ENCODE data around the gene COX14. TPM values are rescaled to one million over a fixed set of nuclear protein-coding genes. Genes with fewer than 3 reads are reported as not detected.

The COX14 gene
- total RNA-seq, 1 experiment from 2014 or later, result 84.7 TPM

GRCh38 chr12:50078281-50078680 lies 33.8 kb upstream of the COX14 start:
- Histone ChIP-seq H3K27me3 (ENCODE audit: low read length) (no peaks in the 10 kb centered on the region), H3K4me2 (ENCODE audit: low read length) (no peak overlapping the region), H3F3A (ENCODE audit: low read length, unreplicated experiment) (no peaks in the 10 kb centered on the region), H4K20me1 (ENCODE audit: low read length) (no peaks in the 10 kb centered on the region), H3K9ac (ENCODE audit: low read length) (no peak overlapping the region), H3K79me2 (ENCODE audit: low read length) (no peaks in the 10 kb centered on the region), H3K27ac (ENCODE audit: low read length) (no peak overlapping the region), H3K9me2 (replicated peaks; ENCODE audit: low read length) (no peaks in the 10 kb centered on the region), H3K9me3 (ENCODE audit: low read length) (no peaks in the 10 kb centered on the region), H3K4me3 (ENCODE audit: low read length) (no peak overlapping the region), H3K36me3 (ENCODE audit: low read depth, low read length) (no peaks in the 10 kb centered on the region), H3K4me1 (ENCODE audit: insufficient read depth, low read length) (peaks cover 6% of the 10 kb centered on the region), H2AFZ (ENCODE audit: low read length) (no peak overlapping the region)
- ChIA-PET CTCF (no interaction called here), POLR2A (ENCODE audit: unreplicated experiment) (no interaction called here)
- ATAC-seq (no peak), DNase-seq (no peak)
- BruUV-seq (replicated peaks), result no TSS peak
- intact Hi-C loops (cut with micrococcal nuclease), result loop anchor here (5.0 kb wide), 2 partner anchors 34 to 49 kb away; partner anchors contain the start of gene COX14
- TF ChIP-seq EZH2phosphoT487 (IDR thresholded peaks at IDR 0.05; ENCODE audit: borderline replicate concordance, low read length), result no peak
- no peak for TF ChIP-seq EZH2 (IDR thresholded peaks at IDR 0.05; ENCODE audit: low read length, unreplicated experiment)
- TF ChIP-seq, protein P1, sequence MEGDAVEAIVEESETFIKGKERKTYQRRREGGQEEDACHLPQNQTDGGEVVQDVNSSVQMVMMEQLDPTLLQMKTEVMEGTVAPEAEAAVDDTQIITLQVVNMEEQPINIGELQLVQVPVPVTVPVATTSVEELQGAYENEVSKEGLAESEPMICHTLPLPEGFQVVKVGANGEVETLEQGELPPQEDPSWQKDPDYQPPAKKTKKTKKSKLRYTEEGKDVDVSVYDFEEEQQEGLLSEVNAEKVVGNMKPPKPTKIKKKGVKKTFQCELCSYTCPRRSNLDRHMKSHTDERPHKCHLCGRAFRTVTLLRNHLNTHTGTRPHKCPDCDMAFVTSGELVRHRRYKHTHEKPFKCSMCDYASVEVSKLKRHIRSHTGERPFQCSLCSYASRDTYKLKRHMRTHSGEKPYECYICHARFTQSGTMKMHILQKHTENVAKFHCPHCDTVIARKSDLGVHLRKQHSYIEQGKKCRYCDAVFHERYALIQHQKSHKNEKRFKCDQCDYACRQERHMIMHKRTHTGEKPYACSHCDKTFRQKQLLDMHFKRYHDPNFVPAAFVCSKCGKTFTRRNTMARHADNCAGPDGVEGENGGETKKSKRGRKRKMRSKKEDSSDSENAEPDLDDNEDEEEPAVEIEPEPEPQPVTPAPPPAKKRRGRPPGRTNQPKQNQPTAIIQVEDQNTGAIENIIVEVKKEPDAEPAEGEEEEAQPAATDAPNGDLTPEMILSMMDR (conservative IDR thresholded peaks at IDR 0.05; ENCODE audit: low read depth, low read length), result no peak

DNA sequence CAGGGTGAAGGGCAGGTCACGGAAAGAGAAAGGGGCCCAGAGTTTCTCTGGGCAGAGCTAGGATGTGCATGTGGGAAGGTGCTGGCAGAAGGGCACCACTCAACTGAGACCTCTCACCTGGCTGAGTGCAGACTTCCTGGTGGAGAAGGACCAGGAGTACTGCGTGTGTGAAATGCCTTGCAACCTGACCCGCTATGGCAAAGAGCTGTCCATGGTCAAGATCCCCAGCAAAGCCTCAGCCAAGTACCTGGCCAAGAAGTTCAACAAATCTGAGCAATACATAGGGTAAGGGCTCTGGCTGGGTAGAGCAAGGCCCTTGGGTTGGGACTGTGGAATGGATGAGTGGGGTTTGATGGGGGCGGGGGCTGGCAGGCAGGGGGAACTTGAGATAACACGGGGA lies 32.3 kb upstream of the COX14 start:
- Histone ChIP-seq H3K27me3 (ENCODE audit: low read length) (no peaks in the 10 kb centered on the region), H3K27ac (ENCODE audit: low read length) (no peak overlapping the region), H3K36me3 (ENCODE audit: low read depth, low read length) (no peaks in the 10 kb centered on the region), H3K4me2 (ENCODE audit: low read length) (no peak overlapping the region), H3K9me3 (ENCODE audit: low read length) (no peaks in the 10 kb centered on the region), H3K4me3 (ENCODE audit: low read length) (no peak overlapping the region), H3K4me1 (ENCODE audit: insufficient read depth, low read length) (peaks cover 6% of the 10 kb centered on the region), H2AFZ (ENCODE audit: low read length) (no peak overlapping the region), H3F3A (ENCODE audit: low read length, unreplicated experiment) (no peaks in the 10 kb centered on the region), H4K20me1 (ENCODE audit: low read length) (no peaks in the 10 kb centered on the region), H3K9me2 (replicated peaks; ENCODE audit: low read length) (no peaks in the 10 kb centered on the region), H3K9ac (ENCODE audit: low read length) (no peak overlapping the region), H3K79me2 (ENCODE audit: low read length) (peaks cover 5% of the 10 kb centered on the region; the same call in 1 of the 2 replicates)
- intact Hi-C loops (cut with micrococcal nuclease), result loop anchor here (5.0 to 10.0 kb wide), 3 partner anchors 33 to 235 kb away; partner anchors contain the start of gene COX14
- no peak for DNase-seq
- CTCF ChIA-PET, result no interaction called here
- POLR2A ChIA-PET (ENCODE audit: unreplicated experiment), result no interaction called here
- TF ChIP-seq, protein P1 (conservative IDR thresholded peaks at IDR 0.05; ENCODE audit: low read depth, low read length), result no peak
- TF ChIP-seq EZH2phosphoT487 (IDR thresholded peaks at IDR 0.05; ENCODE audit: borderline replicate concordance, low read length), result no peak
- no peak for TF ChIP-seq EZH2 (IDR thresholded peaks at IDR 0.05; ENCODE audit: low read length, unreplicated experiment)
- no TSS peak for BruUV-seq (replicated peaks)
- no peak for ATAC-seq

DNA sequence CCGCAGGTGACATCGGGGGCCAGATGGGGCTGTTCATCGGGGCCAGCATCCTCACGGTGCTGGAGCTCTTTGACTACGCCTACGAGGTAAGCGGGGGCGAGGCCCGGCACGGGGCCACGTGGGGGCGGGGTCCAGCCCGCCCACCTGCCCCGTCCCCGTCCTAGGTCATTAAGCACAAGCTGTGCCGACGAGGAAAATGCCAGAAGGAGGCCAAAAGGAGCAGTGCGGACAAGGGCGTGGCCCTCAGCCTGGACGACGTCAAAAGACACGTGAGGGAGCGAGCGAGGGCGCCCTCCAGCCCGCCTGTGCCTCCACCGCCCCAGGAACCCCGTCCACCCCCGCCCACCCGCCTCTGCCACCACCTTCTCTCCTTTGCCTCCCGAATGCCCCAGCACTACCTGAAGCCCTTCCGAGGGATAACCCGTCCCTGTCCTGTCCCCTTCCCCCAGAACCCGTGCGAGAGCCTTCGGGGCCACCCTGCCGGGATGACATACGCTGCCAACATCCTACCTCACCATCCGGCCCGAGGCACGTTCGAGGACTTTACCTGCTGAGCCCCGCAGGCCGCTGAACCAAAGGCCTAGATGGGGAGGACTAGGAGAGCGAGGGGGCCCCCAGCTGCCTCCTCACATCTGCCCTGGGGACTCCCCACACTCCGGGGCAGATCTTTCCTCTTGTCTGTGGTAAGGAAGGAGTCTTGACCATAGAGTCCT lies 30.8 kb upstream of the COX14 start:
- Histone ChIP-seq H3K9me2 (replicated peaks; ENCODE audit: low read length) (no peaks in the 10 kb centered on the region), H3K4me3 (ENCODE audit: low read length) (no peak overlapping the region), H3K9ac (ENCODE audit: low read length) (no peak overlapping the region), H3K79me2 (ENCODE audit: low read length) (peaks cover 14% of the 10 kb centered on the region), H3K27ac (ENCODE audit: low read length) (no peak overlapping the region), H3K9me3 (ENCODE audit: low read length) (no peaks in the 10 kb centered on the region), H4K20me1 (ENCODE audit: low read length) (no peaks in the 10 kb centered on the region), H2AFZ (ENCODE audit: low read length) (no peak overlapping the region), H3K4me1 (ENCODE audit: insufficient read depth, low read length) (peaks cover 5% of the 10 kb centered on the region), H3K36me3 (ENCODE audit: low read depth, low read length) (no peaks in the 10 kb centered on the region), H3K27me3 (ENCODE audit: low read length) (no peaks in the 10 kb centered on the region), H3K4me2 (ENCODE audit: low read length) (no peak overlapping the region), H3F3A (ENCODE audit: low read length, unreplicated experiment) (peaks cover 4% of the 10 kb centered on the region)
- ChIA-PET POLR2A (ENCODE audit: unreplicated experiment) (no interaction called here), CTCF (no interaction called here)
- ATAC-seq, result no peak
- no peak for TF ChIP-seq EZH2 (IDR thresholded peaks at IDR 0.05; ENCODE audit: low read length, unreplicated experiment)
- TF ChIP-seq EZH2phosphoT487 (IDR thresholded peaks at IDR 0.05; ENCODE audit: borderline replicate concordance, low read length), result no peak
- TF ChIP-seq, protein P1 (conservative IDR thresholded peaks at IDR 0.05; ENCODE audit: low read depth, low read length), result no peak
- intact Hi-C loops (cut with micrococcal nuclease), result loop anchor here (10.0 kb wide), 1 partner anchor 234 kb away; no protein-coding TSS in a partner anchor
- no TSS peak for BruUV-seq (replicated peaks)
- DNase-seq, result no peak
